BLaER1 treated with 17β-estradiol and CSF1 and Interleukin-3, amounts not matched to agents 10 nM and 100 nM (cell line): ENCODE data around the gene JAM3.
"Not testable (repeated sequence)": the region's sequence is repeated elsewhere in the genome, so short reads cannot be mapped to it uniquely, and the experiment has no call there.

Source experiments
- H3K27ac ChIP-seq, 11 experiments: shearing (Covaris generic); formaldehyde crosslinking; 2 replicates each; pipeline ENCODE4 v1.8.1; 2022
- H3K27me3 ChIP-seq, 11 experiments: shearing (Covaris generic); formaldehyde crosslinking; 2 replicates each; pipeline ENCODE4 v1.8.1; 2022
- H3K36me3 ChIP-seq, 11 experiments: shearing (Covaris generic); formaldehyde crosslinking; 2 replicates each; pipeline ENCODE4 v1.8.1; 2022
- H3K4me1 ChIP-seq, 10 experiments: shearing (Covaris generic); formaldehyde crosslinking; 2 replicates each; pipeline ENCODE4 v1.8.1; 2022
- H3K4me2 ChIP-seq, 11 experiments: shearing (Covaris generic); formaldehyde crosslinking; 2 replicates each; pipeline ENCODE4 v1.8.1; 2022
- H3K4me3 ChIP-seq, 10 experiments: shearing (Covaris generic); formaldehyde crosslinking; 2 replicates each; pipeline ENCODE4 v1.8.1; 2022
- H3K9ac ChIP-seq, 11 experiments: shearing (Covaris generic); formaldehyde crosslinking; 2 replicates each; pipeline ENCODE4 v1.8.1; 2022
- H3K9me3 ChIP-seq, 11 experiments: shearing (Covaris generic); formaldehyde crosslinking; replicated peaks in 1 of 11; 2 replicates each; pipeline ENCODE4 v1.8.1; 2022
- H4K20me1 ChIP-seq, 11 experiments: shearing (Covaris generic); formaldehyde crosslinking; 2 replicates each; pipeline ENCODE4 v1.8.1; 2022
- Cebpa-rat ChIP-seq, 11 experiments: shearing (Covaris generic); IDR thresholded peaks; 2 replicates each; pipeline ENCODE4 v1.8.1; 2022

Gene JAM3

GRCh38 chr11:134159652-134160051, 90.8 kb downstream of the JAM3 start:
- H3K27me3 ChIP-seq: no peaks in the 10 kb centered on the region
- H3K4me2 ChIP-seq: no peak overlapping the region
- H3K36me3 ChIP-seq: peaks cover 91 to 100% (median 100%) of the 10 kb centered on the region in 11 experiments
- no peak overlapping the region for H3K9ac ChIP-seq
- TF ChIP-seq Cebpa-rat (IDR thresholded peaks at IDR 0.05): no peak
- H3K4me1 ChIP-seq: no peaks in the 10 kb centered on the region
- H3K9me3 ChIP-seq: no peaks in the 10 kb centered on the region
- no peak overlapping the region for H3K27ac ChIP-seq
- H4K20me1 ChIP-seq: peaks cover 0 to 39% (median 4%) of the 10 kb centered on the region in 11 experiments; a peak in 8 of 22 replicates
- no peak overlapping the region for H3K4me3 ChIP-seq

DNA sequence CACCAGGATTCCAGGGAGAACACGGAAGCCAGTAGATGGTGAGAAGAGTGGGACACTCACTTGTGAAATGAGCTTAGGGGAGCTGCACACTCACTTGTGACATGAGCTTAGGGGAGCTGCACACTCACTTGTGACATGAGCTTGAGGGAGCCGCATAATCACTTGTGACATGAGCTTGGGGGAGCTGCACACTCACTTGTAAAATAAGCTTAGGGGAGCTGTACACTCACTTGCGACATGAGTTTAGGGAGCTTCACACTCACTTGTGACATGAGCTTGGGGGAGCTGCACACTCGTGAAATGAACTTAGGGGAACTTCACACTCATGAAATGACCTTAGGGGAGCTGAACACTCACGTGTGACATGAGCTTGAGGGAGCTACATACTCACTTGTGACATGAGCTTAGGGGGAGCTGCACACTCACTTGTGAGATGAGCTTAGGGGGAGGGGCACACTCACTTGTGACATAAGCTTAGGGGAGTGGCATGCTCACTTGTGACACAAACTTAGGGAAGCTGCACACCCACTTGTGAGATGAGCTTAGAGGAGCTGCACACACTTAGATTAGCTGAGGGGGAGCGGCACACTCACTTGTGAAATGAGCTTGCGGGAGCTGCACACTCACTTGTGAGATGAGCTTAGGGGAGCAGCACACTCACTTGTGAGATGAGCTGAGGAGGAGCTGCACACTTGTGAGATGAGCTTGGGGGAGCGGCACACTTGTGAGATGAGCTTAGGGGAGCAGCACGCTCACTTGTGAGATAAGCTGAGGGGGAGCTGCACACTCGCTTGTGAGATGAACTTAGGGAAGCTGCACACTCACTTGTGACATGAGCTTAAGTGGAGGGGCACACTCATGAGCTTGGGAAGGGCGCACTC, 95.9 kb downstream of the JAM3 start:
- Histone ChIP-seq H3K9me3 (no peaks in the 10 kb centered on the region), H3K27me3 (no peaks in the 10 kb centered on the region), H3K4me2 (no peak overlapping the region), H3K4me3 (no peak overlapping the region), H3K4me1 (no peaks in the 10 kb centered on the region), H4K20me1 (peaks cover 0 to 23% (median 4%) of the 10 kb centered on the region in 11 experiments; a peak in 5 of 22 replicates), H3K36me3 (peaks cover 76 to 93% (median 88%) of the 10 kb centered on the region in 11 experiments), H3K27ac (no peak overlapping the region), H3K9ac (no peak overlapping the region)
- TF ChIP-seq Cebpa-rat (IDR thresholded peaks at IDR 0.05): no peak

- H3K4me1 ChIP-seq: no peaks in the 10 kb centered on the region
- no peak overlapping the region for H3K4me2 ChIP-seq
- peaks cover 72 to 93% (median 87%) of the 10 kb centered on the region in 11 experiments for H3K36me3 ChIP-seq
- no peak overlapping the region for H3K27ac ChIP-seq
- H3K4me3 ChIP-seq: no peak overlapping the region
- H3K27me3 ChIP-seq: no peaks in the 10 kb centered on the region
- H3K9me3 ChIP-seq: no peaks in the 10 kb centered on the region
- H3K9ac ChIP-seq: no peak overlapping the region
- H4K20me1 ChIP-seq: peaks cover 0 to 30% (median 0%) of the 10 kb centered on the region in 11 experiments; a peak in 4 of 22 replicates
- no peak for TF ChIP-seq Cebpa-rat (IDR thresholded peaks at IDR 0.05)
Measured at GRCh38 chr11:134170177-134170918, 101.5 kb downstream of the JAM3 start.

DNA sequence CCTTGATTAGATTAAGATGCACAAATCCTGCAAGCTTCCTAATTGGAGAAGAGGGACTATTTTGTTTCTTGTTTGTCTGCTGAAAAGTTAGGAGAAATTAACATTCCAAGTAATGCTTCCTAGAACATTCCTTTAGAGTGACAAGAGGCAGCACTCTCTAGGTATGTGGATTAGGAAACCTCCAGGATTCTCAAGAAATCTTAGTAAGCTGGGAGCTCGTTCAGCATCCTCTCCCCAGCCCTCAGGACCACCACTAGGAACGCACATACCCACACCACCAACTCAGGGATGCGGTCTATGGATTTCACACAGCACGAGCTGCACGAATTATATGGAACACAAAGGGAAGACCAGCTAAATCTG, 102.0 kb downstream of the JAM3 start:
- peaks cover 0 to 30% (median 0%) of the 10 kb centered on the region in 11 experiments; a peak in 4 of 22 replicates for H4K20me1 ChIP-seq
- H3K9ac ChIP-seq: no peak overlapping the region
- H3K36me3 ChIP-seq: peaks cover 75 to 93% (median 88%) of the 10 kb centered on the region in 11 experiments
- H3K4me3 ChIP-seq: no peak overlapping the region
- no peaks in the 10 kb centered on the region for H3K9me3 ChIP-seq
- H3K4me2 ChIP-seq: no peak overlapping the region
- H3K27ac ChIP-seq: no peak overlapping the region
- no peaks in the 10 kb centered on the region for H3K27me3 ChIP-seq
- TF ChIP-seq Cebpa-rat (IDR thresholded peaks at IDR 0.05): no peak
- H3K4me1 ChIP-seq: no peaks in the 10 kb centered on the region

DNA sequence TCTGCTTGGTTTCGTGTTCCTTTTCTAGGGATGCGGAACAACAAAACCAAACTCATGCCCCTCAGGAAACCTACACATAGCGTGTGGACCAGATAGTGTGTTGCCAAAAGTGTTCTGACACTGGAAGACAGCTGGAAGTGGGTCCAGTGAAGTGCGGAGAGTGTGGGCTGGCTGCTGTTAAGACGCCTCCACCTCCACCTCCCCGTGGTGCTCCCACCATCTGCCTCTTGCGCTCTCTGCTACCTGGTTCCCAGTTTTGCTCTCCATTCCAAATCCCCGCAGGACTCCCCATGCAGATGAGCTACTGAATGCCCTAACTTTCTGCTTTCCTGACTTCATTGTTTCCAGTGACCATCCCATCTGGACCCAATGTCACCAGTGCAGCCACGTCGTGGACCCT, 103.1 kb downstream of the JAM3 start:
- Histone ChIP-seq H3K4me3 (no peak overlapping the region), H3K27ac (no peak overlapping the region), H3K27me3 (no peaks in the 10 kb centered on the region), H3K9me3 (no peaks in the 10 kb centered on the region), H3K36me3 (peaks cover 85 to 100% (median 99%) of the 10 kb centered on the region in 11 experiments), H3K4me1 (no peaks in the 10 kb centered on the region), H3K4me2 (no peak overlapping the region), H4K20me1 (peaks cover 0 to 30% (median 0%) of the 10 kb centered on the region in 11 experiments; a peak in 5 of 22 replicates), H3K9ac (no peak overlapping the region)
- no peak for TF ChIP-seq Cebpa-rat (IDR thresholded peaks at IDR 0.05)

GRCh38 chr11:134173296-134173695, 104.4 kb downstream of the JAM3 start:
- no peak overlapping the region for H3K27ac ChIP-seq
- no peaks in the 10 kb centered on the region for H3K9me3 ChIP-seq
- H3K4me1 ChIP-seq: no peaks in the 10 kb centered on the region
- H4K20me1 ChIP-seq: peaks cover 0 to 30% (median 0%) of the 10 kb centered on the region in 11 experiments; a peak in 5 of 22 replicates
- peaks cover 90 to 100% (median 100%) of the 10 kb centered on the region in 11 experiments for H3K36me3 ChIP-seq
- no peak overlapping the region for H3K4me2 ChIP-seq
- TF ChIP-seq Cebpa-rat (IDR thresholded peaks at IDR 0.05): no peak
- no peak overlapping the region for H3K4me3 ChIP-seq
- no peaks in the 10 kb centered on the region for H3K27me3 ChIP-seq
- H3K9ac ChIP-seq: no peak overlapping the region

DNA sequence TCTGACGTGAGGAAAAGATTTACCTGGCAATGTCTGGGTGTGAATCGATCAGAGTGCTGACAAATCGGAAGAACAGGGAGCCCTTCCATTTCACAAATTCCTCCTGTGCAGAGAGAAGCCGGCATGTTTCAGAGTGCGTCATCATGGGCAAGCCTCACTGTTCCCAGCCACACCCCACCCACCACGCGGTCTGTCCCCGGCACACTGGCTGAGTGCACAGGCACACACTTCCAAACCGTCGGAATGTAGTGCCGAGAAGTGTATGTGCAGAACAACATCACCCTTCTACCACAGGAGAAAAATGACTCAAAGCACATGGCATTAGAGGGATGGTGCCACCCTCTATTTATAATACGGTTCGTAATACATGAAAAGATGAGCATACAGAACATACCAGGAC, 107.4 kb downstream of the JAM3 start:
- peaks cover 80 to 100% (median 98%) of the 10 kb centered on the region in 11 experiments for H3K36me3 ChIP-seq

GRCh38 chr11:134178032-134178674, 109.3 kb downstream of the JAM3 start:
- peaks cover 0 to 8% (median 0%) of the 10 kb centered on the region in 11 experiments; a peak in 4 of 22 replicates for H4K20me1 ChIP-seq
- no peaks in the 10 kb centered on the region for H3K9me3 ChIP-seq
- TF ChIP-seq Cebpa-rat (IDR thresholded peaks at IDR 0.05): no peak
- no peak overlapping the region for H3K27ac ChIP-seq
- H3K36me3 ChIP-seq: peaks cover 84 to 100% (median 98%) of the 10 kb centered on the region in 11 experiments
- H3K27me3 ChIP-seq: no peaks in the 10 kb centered on the region
- H3K4me3 ChIP-seq: no peak overlapping the region
- no peak overlapping the region for H3K9ac ChIP-seq
- H3K4me1 ChIP-seq: no peaks in the 10 kb centered on the region
- H3K4me2 ChIP-seq: no peak overlapping the region

More for the DNA sequence above, 107.4 kb downstream of the JAM3 start:
- Histone ChIP-seq H3K27ac (no peak overlapping the region), H3K9ac (no peak overlapping the region), H3K4me3 (no peak overlapping the region), H3K4me1 (no peaks in the 10 kb centered on the region), H3K27me3 (no peaks in the 10 kb centered on the region), H3K9me3 (no peaks in the 10 kb centered on the region), H3K4me2 (no peak overlapping the region), H4K20me1 (peaks cover 0 to 24% (median 0%) of the 10 kb centered on the region in 11 experiments; a peak in 4 of 22 replicates)
- TF ChIP-seq Cebpa-rat (IDR thresholded peaks at IDR 0.05): no peak

GRCh38 chr11:134181707-134182106, 112.8 kb downstream of the JAM3 start:
- H3K9ac ChIP-seq: no peak overlapping the region
- H3K27ac ChIP-seq: no peak overlapping the region
- peak in 1 of 11 experiments; percentile 66; a peak in 2 of 22 replicates for TF ChIP-seq Cebpa-rat (IDR thresholded peaks at IDR 0.05)
- H3K4me3 ChIP-seq: no peak overlapping the region
- no peaks in the 10 kb centered on the region for H3K4me1 ChIP-seq
- H3K4me2 ChIP-seq: no peak overlapping the region
- H3K27me3 ChIP-seq: no peaks in the 10 kb centered on the region
- no peaks in the 10 kb centered on the region for H3K9me3 ChIP-seq
- H4K20me1 ChIP-seq: 0 out of 22 replicates have a peak, but pooled peaks cover 0 to 8% (median 0%) of the 10 kb centered on the region in 11 experiments
- H3K36me3 ChIP-seq: peaks cover 77 to 100% (median 97%) of the 10 kb centered on the region in 11 experiments

DNA sequence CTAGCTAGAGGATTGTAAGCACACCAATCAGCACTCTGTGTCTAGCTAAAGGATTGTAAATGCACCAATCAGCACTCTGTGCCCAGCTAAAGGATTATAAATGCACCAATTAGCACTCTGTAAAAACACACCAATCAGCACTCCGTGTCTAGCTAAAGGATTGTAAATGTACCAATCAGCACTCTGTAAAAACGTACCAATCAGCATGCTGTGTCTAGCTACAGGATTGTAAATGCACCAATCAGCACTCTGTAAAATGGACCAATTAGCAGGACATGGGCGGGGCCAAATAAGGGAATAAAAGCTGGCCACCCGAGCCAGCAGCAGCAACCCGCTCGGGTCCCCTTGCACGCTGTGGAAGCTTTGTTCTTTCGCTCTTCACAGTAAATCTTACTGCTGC, 119.2 kb downstream of the JAM3 start:
- not testable (repeated sequence) for H3K27me3 ChIP-seq, H3K27ac ChIP-seq

More for the DNA sequence above, 119.2 kb downstream of the JAM3 start:
- peaks cover 91 to 100% (median 98%) of the 10 kb centered on the region in 11 experiments for H3K36me3 ChIP-seq
- peaks cover 12 to 37% (median 28%) of the 10 kb centered on the region in 11 experiments for H3K9me3 ChIP-seq
- not testable (repeated sequence) for H3K4me1 ChIP-seq, H3K4me2 ChIP-seq, H4K20me1 ChIP-seq, H3K4me3 ChIP-seq, H3K9ac ChIP-seq
